Fibroblast of skin of scalp (primary cell): Measurements from ENCODE around the gene MVB12B.

Experiments used
- DNase-seq: peaks from one replicate; pipeline ENCODE4 v3.0.0-alpha.2; 2013

MVB12B gene

GRCh38 chr9:126432659-126433058 lies 106.0 kb downstream of the MVB12B start:
- no peak for DNase-seq

- no peak for DNase-seq
Measured at GRCh38 chr9:126435105-126435504, 108.5 kb downstream of the MVB12B start.

- no peak for DNase-seq
Measured at GRCh38 chr9:126435626-126436025, 109.0 kb downstream of the MVB12B start.

- no peak for DNase-seq
Measured at GRCh38 chr9:126436545-126437267, 110.1 kb downstream of the MVB12B start.

- DNase-seq, result no peak
Measured at GRCh38 chr9:126437268-126437666, 110.6 kb downstream of the MVB12B start.

GRCh38 chr9:126437701-126438100 lies 111.1 kb downstream of the MVB12B start:
- DNase-seq, result no peak

GRCh38 chr9:126438741-126439401 lies 112.2 kb downstream of the MVB12B start:
- DNase-seq, result no peak

GRCh38 chr9:126439402-126439765 lies 112.8 kb downstream of the MVB12B start:
- peak; percentile 76 for DNase-seq

GRCh38 chr9:126439883-126440653 lies 113.4 kb downstream of the MVB12B start:
- DNase-seq, result no peak

GRCh38 chr9:126440940-126441339 lies 114.3 kb downstream of the MVB12B start:
- DNase-seq, result peak; percentile 77

GRCh38 chr9:126442636-126443035 lies 116.0 kb downstream of the MVB12B start:
- no peak for DNase-seq

- DNase-seq, result no peak
Measured at GRCh38 chr9:126443144-126443543, 116.5 kb downstream of the MVB12B start.

- DNase-seq, result no peak
Measured at GRCh38 chr9:126448136-126448535, 121.5 kb downstream of the MVB12B start.

- DNase-seq, result no peak
Measured at GRCh38 chr9:126448865-126449577, 122.4 kb downstream of the MVB12B start.

- DNase-seq, result no peak
Measured at GRCh38 chr9:126449725-126450667, 123.4 kb downstream of the MVB12B start.

GRCh38 chr9:126450668-126451205 lies 124.1 kb downstream of the MVB12B start:
- no peak for DNase-seq

GRCh38 chr9:126451316-126451885 lies 124.8 kb downstream of the MVB12B start:
- no peak for DNase-seq

- DNase-seq, result no peak
Measured at GRCh38 chr9:126452106-126452505, 125.5 kb downstream of the MVB12B start.

- no peak for DNase-seq
Measured at GRCh38 chr9:126453156-126453963, 126.7 kb downstream of the MVB12B start.

- DNase-seq, result no peak
Measured at GRCh38 chr9:126454215-126454614, 127.6 kb downstream of the MVB12B start.
